SK-N-MC (cell line): Measurements from ENCODE around the gene EMD.

Experiments
- DNase-seq: peaks from one replicate; pipeline ENCODE4 v3.0.0-alpha.2; 2011; ENCODE audit warnings: low read depth, low spot score
- H3K27ac ChIP-seq: fragments of 200-600 bp; sonication (generic); 2 replicates; pipeline ENCODE4 v1.5.1; 2016; ENCODE audit warnings: mixed run types
- H3K36me3 ChIP-seq: fragments of 200-600 bp; sonication (generic); 2 replicates; pipeline ENCODE4 v1.6.1; 2017; ENCODE audit warnings: antibody characterized with exemption, low read length, mixed read lengths; ENCODE audit not compliant: insufficient read depth
- H3K4me3 ChIP-seq: fragments of 200-600 bp; sonication (generic); 2 replicates; pipeline ENCODE4 v1.5.1; 2016
- H3K9ac ChIP-seq: fragments of 200-600 bp; sonication (generic); 2 replicates; pipeline ENCODE4 v1.8.0; 2017; ENCODE audit warnings: mixed run types, mixed read lengths; ENCODE audit not compliant: insufficient read length
- H3K9me3 ChIP-seq: fragments of 200-600 bp; sonication (generic); 2 replicates; pipeline ENCODE4 v1.6.1; 2017; ENCODE audit warnings: low read depth, mild to moderate bottlenecking, antibody characterized with exemption, low read length, moderate library complexity, mixed read lengths
- EZH2 ChIP-seq: fragments of 200-600 bp; sonication (generic); IDR thresholded peaks from one replicate; pipeline ENCODE4 v1.6.1; 2017; ENCODE audit warnings: antibody characterized with exemption
- FOXP2 ChIP-seq: optimal IDR thresholded peaks from 2 replicates; pipeline ENCODE3; 2011; ENCODE audit warnings: mild to moderate bottlenecking, moderate library complexity; ENCODE audit not compliant: insufficient read depth; ENCODE audit errors: extremely low read length, control extremely low read depth
- POLR2AphosphoS5 ChIP-seq: IDR thresholded peaks from 2 replicates; pipeline ENCODE4 v1.6.1; 2012; ENCODE audit warnings: mild to moderate bottlenecking, low read depth, low read length, borderline replicate concordance

Gene EMD

DNA sequence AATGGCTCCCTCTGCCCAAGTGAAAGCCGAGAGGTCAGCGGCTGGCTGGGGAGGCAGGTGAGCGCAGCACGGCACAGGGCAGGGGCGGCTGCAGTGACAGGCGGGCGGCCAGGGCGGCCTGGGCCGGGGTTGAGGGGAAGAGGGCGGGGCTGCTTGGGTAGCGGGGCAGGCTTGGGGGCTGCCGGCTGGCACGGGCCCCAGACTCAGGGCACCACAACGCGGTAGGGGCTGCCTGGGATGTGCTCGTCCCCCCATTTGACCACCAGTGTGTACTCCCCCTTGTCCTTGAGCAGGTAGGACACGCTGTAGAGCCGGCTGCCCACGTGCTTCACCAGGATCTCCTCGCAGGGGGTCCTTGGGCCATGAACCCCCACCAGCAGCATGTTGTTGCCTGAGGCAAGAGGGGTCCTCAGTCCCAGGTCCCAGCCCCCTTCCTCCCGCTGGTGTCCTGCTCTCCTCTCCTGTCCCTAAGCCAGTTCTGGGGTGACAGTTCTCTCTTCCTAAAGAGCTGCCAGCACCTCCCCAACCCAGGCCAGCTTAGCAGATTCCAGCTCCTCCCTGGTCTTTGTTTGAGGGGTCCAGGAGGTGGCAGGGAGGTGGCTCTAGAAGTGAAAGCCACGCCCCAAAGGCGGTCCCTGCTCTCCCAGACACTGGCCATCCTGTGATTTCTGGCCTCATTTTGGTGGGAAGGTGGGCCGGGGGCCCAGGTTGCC, 30.3 kb upstream of the EMD start:
- Histone ChIP-seq H3K27ac (no peak overlapping the region), H3K9ac (no peak overlapping the region), H3K36me3 (peaks cover 44% of the 10 kb centered on the region; the same call in 1 of the 2 replicates), H3K9me3 (no peaks in the 10 kb centered on the region), H3K4me3 (no peak overlapping the region)
- TF ChIP-seq EZH2 (no peak), FOXP2 (no peak), POLR2AphosphoS5 (no peak)
- no peak for DNase-seq

DNA sequence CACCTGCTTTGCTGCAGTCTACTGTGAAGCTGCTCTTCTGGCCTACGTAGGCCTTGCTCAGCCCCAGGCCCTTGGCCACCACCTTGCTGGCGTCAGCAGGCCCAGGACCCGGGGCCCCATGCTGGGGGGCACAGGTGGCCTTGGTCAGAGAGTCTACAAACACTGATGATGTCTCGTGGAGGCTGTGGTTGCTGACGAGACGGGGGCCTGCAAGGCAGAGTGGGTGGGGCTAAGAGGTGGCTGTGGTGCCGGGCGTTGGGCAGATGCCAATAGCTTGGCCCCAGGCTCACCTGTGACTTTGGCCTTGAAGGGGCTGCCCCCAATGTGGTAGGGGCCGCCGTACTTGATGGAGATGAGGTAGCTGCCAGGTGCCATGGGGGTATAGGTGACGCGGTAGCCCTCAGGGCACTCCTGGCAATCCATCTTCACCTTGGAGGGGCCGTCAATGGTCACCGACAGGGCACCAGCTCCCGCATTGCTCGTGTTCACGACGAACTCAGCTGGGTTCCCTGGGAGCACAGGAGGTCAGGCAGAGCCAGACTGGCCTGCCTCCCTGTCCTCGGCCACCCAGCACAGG, 29.6 kb upstream of the EMD start:
- no peaks in the 10 kb centered on the region for H3K9me3 ChIP-seq
- no peak for TF ChIP-seq EZH2
- no peak for TF ChIP-seq FOXP2
- TF ChIP-seq POLR2AphosphoS5 = no peak
- H3K4me3 ChIP-seq = no peak overlapping the region
- H3K27ac ChIP-seq = no peak overlapping the region
- H3K36me3 ChIP-seq = peaks cover 51% of the 10 kb centered on the region; the same call in 1 of the 2 replicates
- DNase-seq = no peak
- H3K9ac ChIP-seq = no peak overlapping the region

DNA sequence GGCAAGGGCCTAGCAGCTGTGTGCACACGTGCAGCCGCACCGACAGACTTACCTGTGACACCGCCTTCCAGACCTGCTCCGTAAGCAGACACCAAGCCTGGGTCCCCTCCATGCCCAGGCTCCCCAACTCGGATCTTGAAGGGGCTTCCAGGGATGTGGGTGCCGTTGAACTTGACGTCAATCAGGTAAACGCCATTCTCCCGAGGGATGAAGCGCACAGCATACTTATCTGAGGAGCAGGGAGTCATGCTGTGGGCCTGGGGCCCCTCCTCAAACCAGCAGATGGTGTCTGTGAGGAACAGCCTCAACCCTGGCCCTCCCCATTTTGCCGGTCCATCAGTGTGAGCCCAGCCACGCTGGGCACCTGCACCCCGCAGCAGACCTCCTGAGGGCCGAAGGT, 29.1 kb upstream of the EMD start:
- no peak for DNase-seq
- no peaks in the 10 kb centered on the region for H3K9me3 ChIP-seq
- no peak overlapping the region for H3K4me3 ChIP-seq
- TF ChIP-seq POLR2AphosphoS5 = no peak
- H3K9ac ChIP-seq = no peak overlapping the region
- H3K27ac ChIP-seq = no peak overlapping the region
- H3K36me3 ChIP-seq = peaks cover 56% of the 10 kb centered on the region; the same call in 1 of the 2 replicates

DNA sequence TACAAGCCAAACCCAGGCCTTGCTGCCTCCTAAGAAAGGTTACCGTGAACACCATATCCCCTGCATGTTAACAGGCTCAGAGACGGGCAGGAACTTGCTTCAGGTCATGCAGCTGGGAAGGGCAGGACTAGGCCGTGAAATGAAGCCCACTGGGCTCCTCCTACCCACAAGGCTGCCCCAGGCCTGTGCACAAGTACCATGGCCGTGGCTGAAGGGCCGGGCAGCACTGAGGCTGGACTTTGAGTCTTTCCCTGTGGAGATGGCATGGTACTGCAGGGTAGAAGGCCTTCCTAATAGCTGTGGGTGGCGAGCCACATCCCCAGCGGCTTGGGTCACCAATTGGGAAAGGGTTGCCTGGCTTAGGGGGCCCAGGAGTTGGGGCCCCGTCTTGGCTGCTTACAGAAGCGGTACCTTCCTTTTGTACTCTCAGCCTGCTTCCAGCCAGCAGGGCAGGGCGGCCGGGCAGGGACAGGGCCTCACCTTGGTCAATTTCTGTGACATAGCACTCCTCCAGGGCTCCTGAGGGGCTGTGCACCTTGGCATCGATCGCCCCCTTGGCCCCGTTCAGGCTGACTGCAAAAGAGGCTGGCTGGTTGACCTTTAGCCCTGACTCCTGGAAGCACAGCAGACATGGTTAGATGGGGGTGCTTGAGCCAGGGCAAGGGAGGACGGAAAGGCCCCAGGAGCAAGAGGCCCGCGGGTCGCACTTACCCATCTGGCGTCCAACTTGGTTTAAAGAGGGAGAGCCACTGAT, 28.5 kb upstream of the EMD start:
- Histone ChIP-seq H3K4me3 (no peak overlapping the region), H3K9ac (no peak overlapping the region), H3K27ac (no peak overlapping the region), H3K36me3 (peaks cover 62% of the 10 kb centered on the region; the same call in 1 of the 2 replicates), H3K9me3 (no peaks in the 10 kb centered on the region)
- TF ChIP-seq POLR2AphosphoS5 = no peak; the same call in 1 of the 2 replicates
- no peak for TF ChIP-seq FOXP2
- no peak for TF ChIP-seq EZH2
- no peak for DNase-seq

DNA sequence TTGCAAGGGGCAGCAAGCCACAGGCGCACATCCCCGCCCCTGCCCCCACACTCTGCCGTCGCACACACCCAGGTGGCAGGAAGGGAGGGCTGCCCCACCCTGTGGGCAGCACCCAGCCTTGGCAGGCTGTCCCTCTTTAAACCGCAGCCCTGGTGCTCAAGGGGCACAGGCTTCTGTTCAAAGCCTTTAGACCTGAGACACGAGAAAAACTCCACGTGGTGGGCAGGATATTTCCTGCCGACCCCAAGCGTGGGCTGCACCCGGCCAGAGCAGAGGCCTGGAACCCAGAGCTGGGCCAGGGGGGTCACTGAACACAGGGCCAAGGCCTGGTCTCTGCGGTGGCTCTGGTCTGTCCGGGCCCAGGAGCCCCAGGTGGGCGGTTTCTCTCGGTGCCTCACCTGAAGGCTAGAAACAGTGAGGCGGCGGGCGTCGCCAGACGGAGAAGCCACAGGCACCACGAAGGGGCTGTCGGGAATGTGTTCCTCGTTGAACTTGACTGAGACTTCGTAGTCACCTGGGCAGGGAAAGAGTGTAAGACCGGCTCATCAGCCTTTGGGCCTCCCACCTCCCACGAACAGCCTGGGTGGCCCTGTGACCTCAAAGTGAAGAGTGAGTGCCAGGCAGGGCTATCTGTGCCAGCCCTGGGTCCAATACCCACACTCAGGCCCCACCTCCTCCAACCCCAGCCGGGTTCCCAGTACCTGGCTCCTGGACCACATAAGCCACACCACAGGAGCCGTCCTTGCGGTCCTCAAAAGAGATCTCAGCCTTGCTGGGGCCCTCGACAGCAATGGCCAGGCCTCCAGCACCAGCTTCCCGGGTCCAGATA, 27.7 kb upstream of the EMD start:
- Histone ChIP-seq H3K9ac (no peak overlapping the region), H3K27ac (no peak overlapping the region), H3K9me3 (no peaks in the 10 kb centered on the region), H3K36me3 (peaks cover 67% of the 10 kb centered on the region; the same call in 1 of the 2 replicates), H3K4me3 (no peak overlapping the region)
- no peak for DNase-seq
- no peak for TF ChIP-seq EZH2
- TF ChIP-seq FOXP2 = no peak
- TF ChIP-seq POLR2AphosphoS5 = no peak

DNA sequence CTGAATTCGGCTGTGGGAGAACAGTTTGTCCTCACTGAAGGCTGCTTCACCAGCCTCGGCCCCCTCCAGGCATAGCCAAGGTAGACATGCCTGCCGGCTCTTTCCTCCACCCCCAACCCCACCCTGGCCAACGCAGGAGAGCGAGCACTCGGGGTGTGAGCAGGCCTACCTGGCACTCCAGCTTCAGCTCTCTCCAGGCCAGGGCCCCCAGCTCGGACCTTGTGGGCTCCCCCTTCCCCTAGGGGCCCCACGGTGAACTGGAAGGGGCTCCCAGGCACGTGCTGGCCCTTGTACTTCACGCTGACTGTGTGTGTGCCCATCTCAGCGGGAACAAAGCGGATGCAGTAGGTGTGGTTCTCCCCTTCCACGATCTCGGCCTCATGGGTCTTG, 27.1 kb upstream of the EMD start:
- no peak for TF ChIP-seq POLR2AphosphoS5
- no peak for TF ChIP-seq FOXP2
- TF ChIP-seq EZH2 = no peak
- H3K36me3 ChIP-seq = peaks cover 74% of the 10 kb centered on the region; the same call in 1 of the 2 replicates
- no peak overlapping the region for H3K4me3 ChIP-seq

DNA sequence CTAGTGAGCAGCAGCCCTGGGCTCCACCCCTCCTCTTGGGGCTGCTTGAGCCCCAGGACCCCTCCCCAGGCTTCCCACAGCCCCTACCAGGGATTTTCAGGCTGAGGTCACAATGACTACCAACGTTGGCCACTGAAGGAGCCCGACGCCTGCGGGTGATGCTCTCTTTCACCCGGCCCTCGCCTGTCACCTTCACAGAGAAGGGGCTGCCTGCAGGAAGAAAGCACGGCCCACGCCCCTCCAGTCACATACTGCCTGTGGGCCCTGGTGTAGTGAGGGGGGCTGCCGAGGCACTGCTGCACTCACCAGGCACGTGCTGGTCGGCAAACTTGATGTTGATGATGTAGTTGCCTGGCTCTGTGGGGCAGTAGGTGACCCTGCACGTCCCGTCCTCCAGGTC, 26.6 kb upstream of the EMD start:
- Histone ChIP-seq H3K4me3 (no peak overlapping the region), H3K9me3 (no peaks in the 10 kb centered on the region), H3K9ac (no peak overlapping the region), H3K36me3 (peaks cover 78% of the 10 kb centered on the region; the same call in 1 of the 2 replicates), H3K27ac (no peak overlapping the region)
- DNase-seq = no peak
- TF ChIP-seq FOXP2 (no peak), EZH2 (no peak), POLR2AphosphoS5 (no peak)

More for the DNA sequence above, 27.1 kb upstream of the EMD start:
- DNase-seq = no peak
- H3K9ac ChIP-seq = no peak overlapping the region
- H3K27ac ChIP-seq = no peak overlapping the region
- H3K9me3 ChIP-seq = no peaks in the 10 kb centered on the region
